Eye (tissue), 1 donor: ENCODE measurements around the gene SASH1.

Experiments
- DNase-seq: peaks from one replicate; pipeline ENCODE4 v3.0.0-alpha.2; 2015

Gene SASH1

GRCh38 chr6:148461986-148462577 is 119.4 kb downstream of the SASH1 start:
- no peak for DNase-seq

- no peak for DNase-seq
Measured at GRCh38 chr6:148463671-148464070, 121.0 kb downstream of the SASH1 start.

- DNase-seq = peak; percentile 94
Measured at GRCh38 chr6:148464319-148465010, 121.8 kb downstream of the SASH1 start.

- DNase-seq = no peak
Measured at GRCh38 chr6:148465011-148465335, 122.3 kb downstream of the SASH1 start.

GRCh38 chr6:148465670-148466069 is 123.0 kb downstream of the SASH1 start:
- no peak for DNase-seq

- no peak for DNase-seq
Measured at GRCh38 chr6:148466158-148466557, 123.5 kb downstream of the SASH1 start.

- no peak for DNase-seq
Measured at GRCh38 chr6:148467926-148468325, 125.3 kb downstream of the SASH1 start.

- no peak for DNase-seq
Measured at GRCh38 chr6:148470156-148470555, 127.5 kb downstream of the SASH1 start.

GRCh38 chr6:148470606-148471465 is 128.2 kb downstream of the SASH1 start:
- DNase-seq = no peak

- DNase-seq = no peak
Measured at GRCh38 chr6:148471624-148472159, 129.1 kb downstream of the SASH1 start.

- no peak for DNase-seq
Measured at GRCh38 chr6:148472171-148473105, 129.8 kb downstream of the SASH1 start.

- DNase-seq = no peak
Measured at GRCh38 chr6:148479497-148479896, 136.9 kb downstream of the SASH1 start.

- DNase-seq = no peak
Measured at GRCh38 chr6:148487461-148487860, 144.8 kb downstream of the SASH1 start.

GRCh38 chr6:148491638-148492251 is 149.1 kb downstream of the SASH1 start:
- no peak for DNase-seq

GRCh38 chr6:148492654-148493290 is 150.1 kb downstream of the SASH1 start:
- no peak for DNase-seq

- no peak for DNase-seq
Measured at GRCh38 chr6:148493424-148493823, 150.8 kb downstream of the SASH1 start.

GRCh38 chr6:148494226-148494625 is 151.6 kb downstream of the SASH1 start:
- no peak for DNase-seq

- no peak for DNase-seq
Measured at GRCh38 chr6:148495029-148495428, 152.4 kb downstream of the SASH1 start.

GRCh38 chr6:148497257-148497656 is 154.6 kb downstream of the SASH1 start:
- DNase-seq = no peak

- no peak for DNase-seq
Measured at GRCh38 chr6:148497717-148498116, 155.1 kb downstream of the SASH1 start.

GRCh38 chr6:148500402-148500801 is 157.8 kb downstream of the SASH1 start:
- DNase-seq = no peak

- no peak for DNase-seq
Measured at GRCh38 chr6:148501178-148501590, 158.5 kb downstream of the SASH1 start.
